CD4-positive, alpha-beta T cell (primary cell): Measurements from ENCODE around the gene CDH4. TPM values are rescaled to one million over a fixed set of nuclear protein-coding genes. Genes with fewer than 3 reads are reported as not detected.

Experiments used
- ATAC-seq: fragments of 200-7000 bp; cut with Tn5 transposase; one replicate; pipeline ENCODE4 v1.10.0; 2022; ENCODE audit warnings: mild to moderate bottlenecking; ENCODE audit not compliant: poor library complexity
- CTCF ChIA-PET: fragments of 350-600 bp; sonication (Branson Sonifier 250); formaldehyde crosslinking; loops from one replicate; lab custom pipeline; 2021; ENCODE audit warnings: antibody characterized with exemption, inconsistent platforms; lab: Charles Lee
- POLR2A ChIA-PET: fragments of 350-600 bp; sonication (Branson Sonifier 250); formaldehyde crosslinking; loops from one replicate; lab custom pipeline; 2021; ENCODE audit warnings: antibody characterized with exemption, inconsistent platforms; lab: Charles Lee
- DNase-seq, 14 experiments: peaks; one replicate each; pipeline ENCODE4 v3.0.0-alpha.2; 2013 to 2020; ENCODE audit warnings: mixed read lengths in 2 of 14
- H3K27ac ChIP-seq, 2 donors: one replicate each; pipeline versions ENCODE4 v1.5.1 to v1.7.0; 2013; ENCODE audit warnings: low read length in 2 of 2, low read depth in 1 of 2, mild to moderate bottlenecking in 1 of 2
- H3K27me3 ChIP-seq, 2 experiments: 1 replicate in 1 of 2; 2 replicates in 1 of 2; pipeline versions ENCODE4 v1.6.1 to v1.7.0; 2013; ENCODE audit warnings: low read length in 2 of 2, control low read depth in 1 of 2, mild to moderate bottlenecking in 1 of 2, moderate library complexity in 1 of 2; ENCODE audit not compliant: insufficient read depth in 2 of 2, control insufficient read depth in 1 of 2
- H3K36me3 ChIP-seq: one replicate; pipeline ENCODE4 v1.6.1; 2013; ENCODE audit warnings: low read length, control low read depth; ENCODE audit not compliant: insufficient read depth
- H3K4me1 ChIP-seq: one replicate; pipeline ENCODE4 v1.6.1; 2013; ENCODE audit warnings: low read length, control low read depth; ENCODE audit not compliant: insufficient read depth
- H3K4me3 ChIP-seq: one replicate; pipeline ENCODE4 v1.5.1; 2013; ENCODE audit warnings: mild to moderate bottlenecking, low read length, moderate library complexity
- H3K9me3 ChIP-seq, 2 experiments: 1 replicate in 1 of 2; 2 replicates in 1 of 2; pipeline versions ENCODE4 v1.6.1 to v1.7.0; 2013; ENCODE audit warnings: low read length in 2 of 2, mild to moderate bottlenecking in 2 of 2, control low read depth in 1 of 2, moderate library complexity in 1 of 2; ENCODE audit not compliant: control insufficient read depth in 1 of 2, insufficient read depth in 1 of 2
- H3K27ac Mint-ChIP-seq: one replicate; pipeline ENCODE4 v1.8.0; 2020; ENCODE audit warnings: mixed read lengths
- H3K27me3 Mint-ChIP-seq: one replicate; pipeline ENCODE4 v1.8.0; 2021; ENCODE audit warnings: mixed read lengths
- H3K36me3 Mint-ChIP-seq: one replicate; pipeline ENCODE4 v1.8.0; 2021; ENCODE audit warnings: low read depth, mixed read lengths
- H3K4me1 Mint-ChIP-seq: one replicate; pipeline ENCODE4 v1.8.0; 2021; ENCODE audit warnings: low read depth, mixed read lengths
- H3K4me3 Mint-ChIP-seq: one replicate; pipeline ENCODE4 v1.8.0; 2020; ENCODE audit warnings: mild to moderate bottlenecking, mixed read lengths
- H3K9me3 Mint-ChIP-seq: one replicate; pipeline ENCODE4 v1.8.0; 2020; ENCODE audit warnings: mixed read lengths
- intact Hi-C, 2 experiments: fragments of 100-400 bp; cut with DNase I in 1 of 2; cut with micrococcal nuclease in 1 of 2; formaldehyde crosslinking; loops; one replicate each; pipeline versions ENCODE4 v1.15.1 to v1.9.0; 2023 to 2025; cut with DNase I, micrococcal nuclease
- microRNA-seq: library from miRNA; unstranded; fragments of <30 nt; microRNA quantifications from one replicate; pipeline ENCODE4 v1.2.0, GENCODE V29; 2021; ENCODE audit warnings: borderline microRNAs expressed, borderline replicate concordance
- total RNA-seq, 174 experiments: library from RNA in 2 of 174; stranded (reverse) in 2 of 174; gene quantifications; one replicate each; pipeline ENCODE4 v1.2.3 and lab custom pipeline; 2021 to 2026
- TF ChIP-seq, protein P1 (sequence below): fragments of 200-600 bp; IDR thresholded peaks from one replicate; pipeline ENCODE4 v1.8.0; 2022; ENCODE audit warnings: antibody characterized with exemption, mild to moderate bottlenecking

The CDH4 gene
- total RNA-seq, 2 experiments from 2014 or later: 0.11 TPM

DNA sequence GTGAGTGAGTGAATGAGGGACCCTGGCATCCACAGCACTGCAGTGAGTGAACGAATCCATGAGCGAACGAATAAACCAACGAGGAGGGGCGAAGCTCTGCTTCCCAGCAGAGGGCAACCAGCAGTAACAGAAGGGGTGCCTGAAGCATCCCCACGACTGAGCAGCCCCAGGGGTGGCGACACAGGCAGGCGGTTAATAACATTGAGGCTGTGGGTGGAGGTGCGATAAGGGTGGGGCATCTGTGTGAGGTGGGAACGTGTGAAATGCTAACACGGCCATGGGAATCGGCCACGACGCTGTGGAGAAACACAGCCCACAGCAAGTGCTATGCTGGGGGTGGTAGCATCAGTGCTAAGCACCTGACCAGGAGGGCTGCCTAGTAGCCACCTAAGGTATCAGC is 737.7 kb downstream of the CDH4 start:
- Mint-ChIP-seq H3K9me3 (peaks cover 6% of the 10 kb centered on the region), H3K36me3 (peaks cover 88% of the 10 kb centered on the region), H3K4me3 (no peak overlapping the region), H3K27me3 (no peaks in the 10 kb centered on the region), H3K27ac (no peak overlapping the region), H3K4me1 (peaks cover 9% of the 10 kb centered on the region)
- Histone ChIP-seq H3K9me3 (peaks cover 11 to 48% of the 10 kb centered on the region in 2 experiments), H3K4me1 (peaks cover 3% of the 10 kb centered on the region), H3K27me3 (no peaks in the 10 kb centered on the region), H3K27ac (no peak overlapping the region), H3K4me3 (no peak overlapping the region), H3K36me3 (peaks cover 71% of the 10 kb centered on the region)
- intact Hi-C loops: no loop called here
- ATAC-seq (no peak), DNase-seq (peak in 1 of 14 experiments; percentile 47)
- TF ChIP-seq, protein P1, sequence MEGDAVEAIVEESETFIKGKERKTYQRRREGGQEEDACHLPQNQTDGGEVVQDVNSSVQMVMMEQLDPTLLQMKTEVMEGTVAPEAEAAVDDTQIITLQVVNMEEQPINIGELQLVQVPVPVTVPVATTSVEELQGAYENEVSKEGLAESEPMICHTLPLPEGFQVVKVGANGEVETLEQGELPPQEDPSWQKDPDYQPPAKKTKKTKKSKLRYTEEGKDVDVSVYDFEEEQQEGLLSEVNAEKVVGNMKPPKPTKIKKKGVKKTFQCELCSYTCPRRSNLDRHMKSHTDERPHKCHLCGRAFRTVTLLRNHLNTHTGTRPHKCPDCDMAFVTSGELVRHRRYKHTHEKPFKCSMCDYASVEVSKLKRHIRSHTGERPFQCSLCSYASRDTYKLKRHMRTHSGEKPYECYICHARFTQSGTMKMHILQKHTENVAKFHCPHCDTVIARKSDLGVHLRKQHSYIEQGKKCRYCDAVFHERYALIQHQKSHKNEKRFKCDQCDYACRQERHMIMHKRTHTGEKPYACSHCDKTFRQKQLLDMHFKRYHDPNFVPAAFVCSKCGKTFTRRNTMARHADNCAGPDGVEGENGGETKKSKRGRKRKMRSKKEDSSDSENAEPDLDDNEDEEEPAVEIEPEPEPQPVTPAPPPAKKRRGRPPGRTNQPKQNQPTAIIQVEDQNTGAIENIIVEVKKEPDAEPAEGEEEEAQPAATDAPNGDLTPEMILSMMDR: no peak
- ChIA-PET POLR2A (no interaction called here), CTCF (no interaction called here)

Small RNA genes within 50 kb of the gene (microRNA-seq; reads per million reads assigned to microRNA genes)
- not detected for gene MIR1257
